Lung (tissue), 12 donors: ENCODE measurements around the gene ABCB10. TPM values are rescaled to one million over a fixed set of nuclear protein-coding genes. Genes with fewer than 3 reads are reported as not detected.
"Not testable (repeated sequence)": the region's sequence is repeated elsewhere in the genome, so short reads cannot be mapped to it uniquely, and the experiment has no call there.

Experiments used
- ATAC-seq: fragments of 200-7000 bp; cut with Tn5 transposase; one replicate; pipeline ENCODE4 v1.9.1; 2020; ENCODE audit warnings: moderate number of reproducible peaks; ENCODE audit not compliant: insufficient read depth, low FRiP score
- DNase-seq, 3 donors: peaks; one replicate each; pipeline ENCODE4 v3.0.0-alpha.2; 2013 to 2017
- H3K27ac ChIP-seq, 2 donors: one replicate each; pipeline ENCODE4 v1.5.1; 2013; ENCODE audit warnings: mild to moderate bottlenecking in 2 of 2, moderate library complexity in 2 of 2, control low read depth in 1 of 2, inconsistent platforms in 1 of 2, low read depth in 1 of 2, low read length in 1 of 2
- H3K27me3 ChIP-seq, 3 donors: one replicate each; pipeline ENCODE4 v1.5.1; 2013; ENCODE audit warnings: low read length in 2 of 3; ENCODE audit not compliant: control insufficient read depth in 3 of 3, insufficient read depth in 3 of 3
- H3K36me3 ChIP-seq, 4 donors: one replicate each; pipeline ENCODE4 v1.5.1; 2013; ENCODE audit warnings: low read length in 4 of 4, mild to moderate bottlenecking in 1 of 4, moderate library complexity in 1 of 4; ENCODE audit not compliant: control insufficient read depth in 4 of 4, insufficient read depth in 4 of 4
- H3K4me1 ChIP-seq, 5 donors: one replicate each; pipeline ENCODE4 v1.5.1; 2013; ENCODE audit warnings: low read length in 5 of 5, mild to moderate bottlenecking in 2 of 5, moderate library complexity in 1 of 5; ENCODE audit not compliant: control insufficient read depth in 5 of 5, insufficient read depth in 5 of 5
- H3K4me3 ChIP-seq: one replicate; pipeline ENCODE4 v1.5.1; 2013; ENCODE audit warnings: mild to moderate bottlenecking, control low read depth, moderate library complexity
- H3K9ac ChIP-seq, 2 donors: one replicate each; pipeline ENCODE4 v1.5.1; 2013; ENCODE audit warnings: low read length in 2 of 2, control low read depth in 1 of 2; ENCODE audit not compliant: insufficient read depth in 1 of 2
- H3K9me3 ChIP-seq, 4 donors: one replicate each; pipeline ENCODE4 v1.5.1; 2013; ENCODE audit warnings: low read length in 3 of 4, mild to moderate bottlenecking in 1 of 4, moderate library complexity in 1 of 4; ENCODE audit not compliant: control insufficient read depth in 4 of 4, insufficient read depth in 3 of 4
- CTCF ChIP-seq: IDR thresholded peaks from 2 replicates; pipeline ENCODE4 v1.5.1; 2012; ENCODE audit warnings: mild to moderate bottlenecking; ENCODE audit errors: control extremely low read depth, extremely low read depth
- WGBS, 2 donors: extraction: QIAGEN DNeasy Blood & Tissue Kit; methylation state at CpG; one replicate each; pipeline ENCODE4 v1.1.7; 2013; 5-methylcytosine and 5-hydroxymethylcytosine counted together
- polyA plus RNA-seq, 2 donors: library from polyadenylated mRNA; stranded (reverse); fragments of 200-250 nt; gene quantifications; one replicate each; pipeline ENCODE4 v1.2.1, GENCODE V29; 2013
- total RNA-seq, 2 donors: library from RNA; depleted of rRNA in 1 of 2; stranded (reverse); fragments of >200 nt in 1 of 2; gene quantifications; one replicate each; pipeline ENCODE4 v1.2.1, GENCODE V29; 2014 to 2021
- donor health status: control.
- donor health status: control.
- donor health status: Bipolar disorder and iron deficiency.
- donor health status: healthy.
- donor health status: DM: yes; HTN: yes; CAD: no.

ABCB10 gene
- total and polyA plus RNA-seq, 4 donors = 6.5 to 23.5 (median 14.2) TPM

GRCh38 chr1:229563241-229563640 is 4.7 kb upstream of the ABCB10 start:
- TF ChIP-seq CTCF = no peak

GRCh38 chr1:229562686-229563085 is 4.2 kb upstream of the ABCB10 start:
- peaks cover 0 to 2% (median 0%) of the 10 kb centered on the region in 4 donors for H3K9me3 ChIP-seq
- DNase-seq (no peak), ATAC-seq (no peak)
- no peaks in the 10 kb centered on the region for H3K36me3 ChIP-seq
- 84 to 89% methylated on average over 3 of the region's 3 CpGs for WGBS, 2 donors
- no peak overlapping the region for H3K4me3 ChIP-seq
- peaks cover 0 to 3% (median 2%) of the 10 kb centered on the region in 5 donors for H3K4me1 ChIP-seq
- no peak for TF ChIP-seq CTCF
- H3K27ac ChIP-seq = no peak overlapping the region
- no peaks in the 10 kb centered on the region for H3K27me3 ChIP-seq
- H3K9ac ChIP-seq = no peak overlapping the region

More at GRCh38 chr1:229563241-229563640, 4.7 kb upstream of the ABCB10 start:
- 48 to 64% methylated on average over 7 of the region's 7 CpGs for WGBS, 2 donors
- H3K4me1 ChIP-seq = peaks cover 0 to 3% (median 0%) of the 10 kb centered on the region in 5 donors
- H3K9ac ChIP-seq = no peak overlapping the region
- H3K27me3 ChIP-seq = no peaks in the 10 kb centered on the region
- no peak overlapping the region for H3K4me3 ChIP-seq
- DNase-seq (no peak), ATAC-seq (no peak)
- peaks cover 0 to 2% (median 0%) of the 10 kb centered on the region in 4 donors for H3K9me3 ChIP-seq
- H3K27ac ChIP-seq = peak overlapping the region in 1 of 2 donors; percentile 9
- H3K36me3 ChIP-seq = no peaks in the 10 kb centered on the region

DNA sequence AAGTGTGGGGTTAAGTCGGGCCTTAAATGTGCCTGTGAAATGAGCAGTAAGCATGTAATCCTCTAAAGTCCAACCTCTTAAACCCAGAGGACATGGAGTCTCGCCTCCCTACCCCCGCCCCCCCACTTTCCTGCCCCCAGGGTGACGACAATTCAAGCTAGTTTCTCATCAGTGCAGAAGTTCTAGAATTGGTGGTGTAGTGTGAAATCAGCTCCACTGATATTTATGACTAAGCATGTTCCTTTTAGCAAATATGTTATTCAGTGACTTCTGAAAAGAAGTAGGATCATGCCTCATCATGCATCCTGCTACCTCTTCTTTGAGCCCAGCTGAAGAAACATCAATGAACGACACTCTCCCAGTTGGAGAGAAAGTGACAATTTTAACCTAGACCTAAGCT is 2.6 kb upstream of the ABCB10 start:
- ATAC-seq (no peak), DNase-seq (no peak)
- Histone ChIP-seq H3K27ac (no peak overlapping the region), H3K9me3 (peaks cover 0 to 2% (median 0%) of the 10 kb centered on the region in 4 donors), H3K27me3 (no peaks in the 10 kb centered on the region), H3K4me1 (peaks cover 2 to 16% (median 11%) of the 10 kb centered on the region in 5 donors), H3K4me3 (no peak overlapping the region), H3K36me3 (no peaks in the 10 kb centered on the region), H3K9ac (no peak overlapping the region)
- no peak for TF ChIP-seq CTCF
- WGBS, 2 donors = 81 to 83% methylated on average over 5 of the region's 5 CpGs

DNA sequence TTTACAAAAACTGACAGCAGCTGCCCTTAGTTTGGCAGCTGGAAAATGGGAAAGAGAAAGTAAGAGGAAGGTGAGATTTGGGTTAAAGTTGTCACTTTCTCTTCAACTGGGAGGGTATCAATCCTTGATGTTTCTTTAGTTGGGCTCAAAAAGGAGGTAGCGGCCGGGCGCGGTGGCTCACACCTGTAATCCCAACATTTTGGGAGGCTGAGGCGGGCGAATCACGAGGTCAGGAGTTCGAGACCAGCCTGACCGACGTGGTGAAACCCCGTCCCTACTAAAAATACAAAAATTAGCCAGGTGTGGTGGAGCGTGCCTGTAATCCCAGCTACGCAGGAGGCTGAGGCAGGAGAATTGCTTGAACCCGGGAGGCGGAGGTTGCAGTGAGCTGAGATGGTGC is 1.6 kb upstream of the ABCB10 start:
- DNase-seq, H3K9ac ChIP-seq, ATAC-seq, H3K4me3 ChIP-seq, H3K27ac ChIP-seq, H3K9me3 ChIP-seq, H3K36me3 ChIP-seq, H3K27me3 ChIP-seq: not testable (repeated sequence)
- peaks cover 2 to 16% (median 11%) of the 10 kb centered on the region in 5 donors for H3K4me1 ChIP-seq
- WGBS, 2 donors = 90 to 93% methylated on average over 15 of the region's 15 CpGs

DNA sequence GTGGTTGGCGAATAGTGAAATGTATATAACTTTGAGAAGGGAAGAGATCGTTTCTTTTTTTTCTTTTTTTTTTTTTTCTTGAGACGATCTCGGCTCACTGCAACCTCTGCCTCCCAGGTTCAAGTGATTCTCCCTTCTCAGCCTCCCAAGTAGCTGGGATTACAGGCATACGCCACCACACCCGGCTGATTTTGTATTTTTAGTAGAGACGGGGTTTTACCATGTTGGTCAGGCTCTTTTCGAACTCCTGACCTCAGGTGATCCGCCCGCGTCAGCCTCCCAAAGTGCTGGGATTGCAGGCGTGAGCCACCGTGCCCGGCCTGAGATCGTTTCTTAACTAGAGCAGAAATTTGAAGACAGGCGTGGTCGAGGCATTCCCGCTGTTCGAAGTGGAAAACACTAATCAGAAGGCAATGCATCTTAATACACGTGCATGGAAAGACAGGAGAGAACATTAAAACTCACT is 862 bp upstream of the ABCB10 start:
- not testable (repeated sequence) for H3K27me3 ChIP-seq, ATAC-seq, H3K36me3 ChIP-seq, H3K9me3 ChIP-seq
- Histone ChIP-seq H3K4me3 (peak overlapping the region; percentile 84), H3K9ac (peak overlapping the region in 1 of 2 donors; percentile 56), H3K27ac (peak overlapping the region; percentile 93 to 97), H3K4me1 (peaks cover 4 to 16% (median 11%) of the 10 kb centered on the region in 5 donors)
- WGBS, 2 donors = 32 to 37% methylated on average over 18 to 20 of the region's 20 CpGs
- peak in 1 of 3 donors; percentile 11 for DNase-seq
